ENCODE measurements around the gene KRTAP25-1. TPM values are rescaled to one million over a fixed set of nuclear protein-coding genes. Genes with fewer than 3 reads are reported as not detected.

The KRTAP25-1 gene
- total and polyA plus RNA-seq, 3 experiments from 2014 or later = not detected

GRCh38 chr21:30245061-30245460 is 44.3 kb downstream of the KRTAP25-1 start:
- H3K4me3 ChIP-seq (ENCODE audit: low read length) = no peak overlapping the region
- no peaks in the 10 kb centered on the region for H3K4me1 ChIP-seq (ENCODE audit: insufficient read depth, low read length)
- Mint-ChIP-seq H3K27ac (no peak overlapping the region), H3K9me3 (peaks cover 0 to 8% (median 5%) of the 10 kb centered on the region in 5 donors), H3K36me3 (no peaks in the 10 kb centered on the region), H3K27me3 (no peaks in the 10 kb centered on the region), H3K4me3 (no peak overlapping the region), H3K4me1 (no peaks in the 10 kb centered on the region)
- H3K27ac ChIP-seq (ENCODE audit: low read depth, low read length) = no peak overlapping the region
- CTCF ChIA-PET = no interaction called here
- no peaks in the 10 kb centered on the region for H3K27me3 ChIP-seq (ENCODE audit: insufficient read depth, low read length, poor library complexity, severe bottlenecking)
- H3K36me3 ChIP-seq (ENCODE audit: insufficient read depth, low read length) = no peaks in the 10 kb centered on the region
- H3K9me3 ChIP-seq (ENCODE audit: low read length) = no peaks in the 10 kb centered on the region
- POLR2A ChIA-PET = no interaction called here
- no peak for DNase-seq

GRCh38 chr21:30243691-30244090 is 45.6 kb downstream of the KRTAP25-1 start:
- no peak overlapping the region for H3K27ac ChIP-seq (ENCODE audit: low read depth, low read length)
- H3K4me1 ChIP-seq (ENCODE audit: insufficient read depth, low read length) = no peaks in the 10 kb centered on the region
- H3K36me3 ChIP-seq (ENCODE audit: insufficient read depth, low read length) = no peaks in the 10 kb centered on the region
- POLR2A ChIA-PET = no interaction called here
- DNase-seq = no peak
- CTCF ChIA-PET = no interaction called here
- H3K27me3 Mint-ChIP-seq = no peaks in the 10 kb centered on the region
- no peaks in the 10 kb centered on the region for H3K27me3 ChIP-seq (ENCODE audit: insufficient read depth, low read length, poor library complexity, severe bottlenecking)
- no peaks in the 10 kb centered on the region for H3K9me3 ChIP-seq (ENCODE audit: low read length)
- H3K4me3 ChIP-seq (ENCODE audit: low read length) = no peak overlapping the region
- no peaks in the 10 kb centered on the region for H3K4me1 Mint-ChIP-seq
- no peak overlapping the region for H3K4me3 Mint-ChIP-seq
- H3K9me3 Mint-ChIP-seq = peaks cover 2 to 4% (median 3%) of the 10 kb centered on the region in 5 donors
- H3K36me3 Mint-ChIP-seq = no peaks in the 10 kb centered on the region
- H3K27ac Mint-ChIP-seq = no peak overlapping the region

GRCh38 chr21:30240661-30241060 is 48.7 kb downstream of the KRTAP25-1 start:
- no peaks in the 10 kb centered on the region for H3K4me1 Mint-ChIP-seq
- ChIA-PET CTCF (no interaction called here), POLR2A (no interaction called here)
- H3K36me3 ChIP-seq (ENCODE audit: insufficient read depth, low read length) = no peaks in the 10 kb centered on the region
- H3K36me3 Mint-ChIP-seq = no peaks in the 10 kb centered on the region
- no peaks in the 10 kb centered on the region for H3K27me3 ChIP-seq (ENCODE audit: insufficient read depth, low read length, poor library complexity, severe bottlenecking)
- H3K4me3 ChIP-seq (ENCODE audit: low read length) = no peak overlapping the region
- no peaks in the 10 kb centered on the region for H3K27me3 Mint-ChIP-seq
- no peak overlapping the region for H3K4me3 Mint-ChIP-seq
- H3K9me3 ChIP-seq (ENCODE audit: low read length) = no peaks in the 10 kb centered on the region
- no peaks in the 10 kb centered on the region for H3K4me1 ChIP-seq (ENCODE audit: insufficient read depth, low read length)
- H3K27ac Mint-ChIP-seq = no peak overlapping the region
- peaks cover 0 to 8% (median 3%) of the 10 kb centered on the region in 5 donors for H3K9me3 Mint-ChIP-seq
- no peak for DNase-seq
- H3K27ac ChIP-seq (ENCODE audit: low read depth, low read length) = no peak overlapping the region

Other genes with a start within 250 kb of the KRTAP25-1 start
- not detected for gene CLDN17, start 122.7 kb downstream of the KRTAP25-1 start, total RNA-seq
- gene CLDN17, start 122.7 kb downstream of the KRTAP25-1 start, polyA plus RNA-seq = not detected
- not detected for gene CLDN8, start 73.4 kb downstream of the KRTAP25-1 start, total RNA-seq
- gene CLDN8, start 73.4 kb downstream of the KRTAP25-1 start, polyA plus RNA-seq = not detected
- not detected for gene KRTAP24-1, start 6.6 kb downstream of the KRTAP25-1 start, total RNA-seq
- gene KRTAP24-1, start 6.6 kb downstream of the KRTAP25-1 start, polyA plus RNA-seq = not detected
- gene KRTAP26-1, start 30.8 kb upstream of the KRTAP25-1 start, total RNA-seq = not detected
- not detected for gene KRTAP26-1, start 30.8 kb upstream of the KRTAP25-1 start, polyA plus RNA-seq
- gene KRTAP27-1, start 48.2 kb upstream of the KRTAP25-1 start, total RNA-seq = not detected
- not detected for gene KRTAP27-1, start 48.2 kb upstream of the KRTAP25-1 start, polyA plus RNA-seq
- not detected for gene KRTAP23-1, start 59.1 kb upstream of the KRTAP25-1 start, total RNA-seq
- not detected for gene KRTAP23-1, start 59.1 kb upstream of the KRTAP25-1 start, polyA plus RNA-seq
- not detected for gene KRTAP13-2, start 82.8 kb upstream of the KRTAP25-1 start, total RNA-seq
- not detected for gene KRTAP13-2, start 82.8 kb upstream of the KRTAP25-1 start, polyA plus RNA-seq
- gene KRTAP13-1, start 106.5 kb upstream of the KRTAP25-1 start, total RNA-seq = not detected
- not detected for gene KRTAP13-1, start 106.5 kb upstream of the KRTAP25-1 start, polyA plus RNA-seq
- gene KRTAP13-3, start 136.4 kb upstream of the KRTAP25-1 start, total RNA-seq = not detected
- not detected for gene KRTAP13-3, start 136.4 kb upstream of the KRTAP25-1 start, polyA plus RNA-seq
- not detected for gene KRTAP13-4, start 140.7 kb upstream of the KRTAP25-1 start, total RNA-seq
- not detected for gene KRTAP13-4, start 140.7 kb upstream of the KRTAP25-1 start, polyA plus RNA-seq
- gene KRTAP15-1, start 150.8 kb upstream of the KRTAP25-1 start, total RNA-seq = not detected
- gene KRTAP15-1, start 150.8 kb upstream of the KRTAP25-1 start, polyA plus RNA-seq = not detected
- not detected for gene KRTAP19-1, start 190.9 kb upstream of the KRTAP25-1 start, total RNA-seq
- gene KRTAP19-1, start 190.9 kb upstream of the KRTAP25-1 start, polyA plus RNA-seq = not detected
- not detected for gene KRTAP19-2, start 197.9 kb upstream of the KRTAP25-1 start, total RNA-seq
- not detected for gene KRTAP19-2, start 197.9 kb upstream of the KRTAP25-1 start, polyA plus RNA-seq
- gene KRTAP19-3, start 202.5 kb upstream of the KRTAP25-1 start, total RNA-seq = not detected
- not detected for gene KRTAP19-3, start 202.5 kb upstream of the KRTAP25-1 start, polyA plus RNA-seq
- gene KRTAP19-4, start 207.7 kb upstream of the KRTAP25-1 start, total RNA-seq = not detected
- not detected for gene KRTAP19-4, start 207.7 kb upstream of the KRTAP25-1 start, polyA plus RNA-seq
- not detected for gene KRTAP19-5, start 212.6 kb upstream of the KRTAP25-1 start, total RNA-seq
- gene KRTAP19-5, start 212.6 kb upstream of the KRTAP25-1 start, polyA plus RNA-seq = not detected